Measurements from ENCODE around the gene VSNL1.

Gene VSNL1

DNA sequence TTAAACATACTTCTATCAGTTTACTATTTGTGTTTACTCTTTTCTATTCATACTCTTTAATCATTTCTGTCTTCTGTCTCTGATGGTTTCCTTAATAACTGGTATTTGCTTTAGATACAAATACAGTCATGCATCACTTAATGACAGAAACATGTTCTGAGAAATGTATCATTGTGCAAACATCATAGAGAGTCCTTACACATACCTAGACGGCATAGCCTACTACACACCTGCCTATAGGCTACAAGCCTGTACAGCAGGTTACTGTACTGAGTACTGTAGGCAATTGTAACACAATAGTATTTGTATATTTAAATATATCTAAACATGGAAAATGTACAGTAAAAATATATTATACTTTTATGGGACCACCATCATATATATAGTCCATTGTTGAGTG lies 36.3 kb downstream of the VSNL1 start:
- H3K4me3 ChIP-seq = no peak overlapping the region
- H3K27ac ChIP-seq = no peak overlapping the region

DNA sequence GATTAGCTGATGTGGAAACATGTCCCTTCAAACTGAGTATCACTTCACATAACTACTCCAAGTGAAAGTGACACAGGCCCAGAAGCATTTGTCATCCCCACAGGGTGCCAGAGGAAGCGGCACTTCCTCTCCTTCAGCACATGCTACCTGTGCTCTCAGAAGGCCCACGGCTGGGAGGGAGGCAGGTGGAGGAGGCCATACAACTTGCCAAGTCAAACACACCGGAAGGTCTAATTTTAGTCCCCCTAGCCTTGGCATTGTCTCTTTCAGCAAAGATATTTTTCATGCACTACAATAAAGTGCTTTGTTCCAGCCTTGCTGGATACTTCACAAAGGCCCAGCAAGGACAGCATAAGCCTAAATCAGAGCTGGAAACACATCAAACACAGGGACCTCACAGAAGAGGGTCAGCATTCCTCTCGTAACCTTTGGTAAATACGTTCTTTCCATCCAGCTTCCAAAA lies 38.0 kb downstream of the VSNL1 start:
- Histone ChIP-seq H3K27ac (no peak overlapping the region), H3K4me3 (no peak overlapping the region)

DNA sequence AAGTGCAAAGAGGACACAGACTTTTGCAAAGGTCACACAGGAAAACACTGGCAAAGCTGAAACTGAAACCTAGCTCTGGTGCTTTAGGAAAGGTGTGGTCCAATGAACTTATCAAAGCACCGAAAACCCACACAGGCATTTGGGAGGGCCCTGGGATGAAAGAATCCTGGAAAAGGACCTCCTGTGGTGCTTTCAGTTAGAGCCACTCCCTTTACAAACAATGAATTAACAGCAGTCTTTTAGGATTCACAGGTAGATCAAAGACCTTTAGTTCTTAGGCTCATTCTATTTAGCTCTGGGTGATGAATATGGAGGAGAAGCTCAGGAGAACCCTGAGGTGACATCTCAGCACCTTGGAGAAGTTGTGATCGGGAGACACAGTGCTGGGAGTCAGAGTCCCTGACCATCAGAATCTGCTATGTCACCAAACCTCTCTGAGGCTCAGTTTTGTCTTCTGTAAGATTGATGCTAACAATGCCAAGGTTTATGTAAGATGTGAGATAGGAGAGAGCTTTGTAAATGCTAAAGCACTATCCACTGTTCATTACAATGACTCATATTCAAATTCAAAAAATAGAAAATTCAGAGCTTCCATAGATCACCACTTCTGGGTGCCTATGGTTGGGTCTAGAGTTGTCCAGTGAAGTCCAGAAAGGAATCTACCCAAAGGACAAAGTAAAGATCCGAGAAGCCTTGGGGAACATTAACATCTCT lies 39.3 kb downstream of the VSNL1 start:
- Histone ChIP-seq H3K4me3 (no peak overlapping the region), H3K27ac (peak overlapping the region in 9 of 21 experiments; percentile 7 to 53 (median 31))

DNA sequence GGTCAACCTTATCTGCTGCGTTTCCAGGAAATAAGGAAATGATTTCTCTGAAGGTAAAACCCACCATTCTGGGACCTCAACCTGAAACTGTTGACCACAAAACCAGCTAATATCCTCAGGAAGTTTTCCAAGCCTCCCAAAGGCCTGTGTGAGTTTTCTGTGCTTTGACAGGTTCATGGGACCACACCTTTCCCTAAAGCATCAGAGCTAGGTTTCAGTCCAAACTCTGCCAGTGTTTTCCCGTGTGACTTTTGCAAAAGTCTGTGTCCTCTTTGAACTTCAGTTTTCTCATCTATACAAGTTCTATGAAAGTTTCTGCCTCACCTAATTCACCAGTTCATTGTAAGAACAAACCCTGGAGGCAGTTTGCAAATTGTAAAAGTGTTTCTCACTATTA lies 39.8 kb downstream of the VSNL1 start:
- H3K4me3 ChIP-seq = no peak overlapping the region
- peak overlapping the region in 5 of 21 experiments; percentile 11 to 42 (median 24) for H3K27ac ChIP-seq

DNA sequence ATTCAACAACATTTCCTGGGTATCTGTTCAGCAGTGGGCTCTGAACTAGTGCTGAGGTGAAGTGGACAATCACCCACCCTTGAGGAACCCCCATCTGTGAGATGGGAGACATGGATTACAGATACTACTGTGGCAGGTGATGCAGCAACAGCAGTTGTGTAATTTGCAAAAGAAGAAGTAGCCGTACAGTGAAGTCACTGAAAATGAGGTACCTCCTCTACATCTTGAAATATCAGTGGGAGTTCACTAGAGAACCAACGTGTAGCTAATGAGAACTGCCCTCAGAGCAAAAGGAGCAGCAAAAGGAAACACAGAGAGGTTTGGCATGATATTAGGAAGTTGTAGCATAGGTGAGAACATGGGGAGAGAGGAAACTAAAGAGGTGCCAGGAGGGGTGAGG lies 41.3 kb downstream of the VSNL1 start:
- Histone ChIP-seq H3K4me3 (no peak overlapping the region), H3K27ac (peak overlapping the region in 1 of 21 experiments; percentile 41)

DNA sequence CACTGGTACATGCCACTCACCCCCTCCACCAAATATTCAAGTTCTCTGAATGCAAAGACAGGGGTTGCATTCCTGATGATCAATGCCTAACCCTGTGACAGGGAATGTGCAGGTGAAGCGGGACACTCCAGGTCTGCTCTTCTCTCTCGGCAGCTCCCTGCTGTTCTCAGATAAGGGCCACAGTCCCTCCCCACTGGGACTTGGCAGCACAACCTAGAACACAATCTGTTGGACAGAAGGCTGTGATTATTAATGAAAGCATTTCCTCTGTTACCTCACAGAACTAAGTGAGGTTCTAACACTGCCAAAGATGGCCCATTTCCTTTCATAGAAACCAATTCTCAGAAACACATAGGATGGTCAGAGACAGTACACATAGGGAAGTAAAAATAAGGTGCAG lies 42.7 kb downstream of the VSNL1 start:
- Histone ChIP-seq H3K4me3 (no peak overlapping the region), H3K27ac (no peak overlapping the region)

DNA sequence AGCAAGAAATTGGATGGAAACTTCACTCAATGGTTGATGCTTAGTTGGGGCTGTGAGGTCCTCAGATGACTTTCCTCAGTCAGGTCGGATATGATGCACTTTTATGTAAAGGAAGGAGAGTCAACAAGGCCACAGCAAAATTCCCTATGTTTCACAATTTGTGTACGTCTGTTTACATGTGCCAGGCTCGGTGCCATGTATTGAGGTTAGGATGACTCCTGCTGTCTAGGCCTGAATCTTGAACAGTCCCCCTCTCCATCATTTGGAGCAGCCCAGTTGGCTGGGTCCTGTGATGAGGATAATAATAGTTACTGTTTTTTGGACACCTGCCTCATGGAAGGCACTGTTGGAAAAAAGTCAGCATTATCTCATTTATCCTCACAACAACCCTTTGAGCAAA lies 43.1 kb downstream of the VSNL1 start:
- Histone ChIP-seq H3K27ac (no peak overlapping the region), H3K4me3 (no peak overlapping the region)

DNA sequence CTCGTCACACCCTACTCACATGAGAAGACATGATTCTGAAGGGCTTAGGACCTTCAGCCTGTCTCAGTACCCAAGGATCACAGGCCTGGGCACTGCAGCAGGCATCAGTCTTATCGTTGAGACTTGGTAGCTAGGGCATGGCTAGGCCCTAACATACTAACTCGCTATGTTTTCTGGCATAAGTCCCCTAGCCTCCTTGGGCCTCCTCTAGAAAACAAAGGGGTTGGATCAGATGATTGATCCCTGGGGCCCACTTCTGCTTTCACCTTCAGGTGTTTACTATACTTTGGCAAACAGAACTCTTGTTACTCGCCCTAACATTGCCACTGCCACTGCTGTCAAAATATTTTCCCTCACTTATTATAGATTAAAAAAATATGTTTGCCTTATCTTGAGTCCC lies 44.2 kb downstream of the VSNL1 start:
- H3K4me3 ChIP-seq = no peak overlapping the region
- H3K27ac ChIP-seq = peak overlapping the region in 4 of 21 experiments; percentile 8 to 51 (median 23)

DNA sequence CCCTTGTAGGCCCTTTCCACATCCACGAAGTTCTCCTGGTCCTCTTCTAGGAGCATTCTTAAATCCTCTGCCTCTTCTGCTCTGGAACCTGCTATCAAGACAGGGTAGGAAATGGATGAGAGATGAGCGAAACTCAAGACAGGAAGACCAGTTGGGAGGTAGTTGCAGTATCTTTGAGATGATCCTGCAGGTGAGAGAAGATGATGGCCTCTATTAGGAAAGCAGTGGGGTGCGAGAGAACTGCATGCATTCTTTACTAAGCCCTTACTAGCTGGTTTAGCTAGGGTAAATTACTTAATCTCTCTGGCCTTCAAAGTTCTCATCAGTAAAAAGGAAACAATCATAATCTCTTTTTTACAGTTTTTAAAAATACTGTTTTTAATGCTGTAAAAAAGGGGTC lies 47.0 kb downstream of the VSNL1 start:
- Histone ChIP-seq H3K4me3 (no peak overlapping the region), H3K27ac (peak overlapping the region in 8 of 21 experiments; percentile 3 to 46 (median 20))

DNA sequence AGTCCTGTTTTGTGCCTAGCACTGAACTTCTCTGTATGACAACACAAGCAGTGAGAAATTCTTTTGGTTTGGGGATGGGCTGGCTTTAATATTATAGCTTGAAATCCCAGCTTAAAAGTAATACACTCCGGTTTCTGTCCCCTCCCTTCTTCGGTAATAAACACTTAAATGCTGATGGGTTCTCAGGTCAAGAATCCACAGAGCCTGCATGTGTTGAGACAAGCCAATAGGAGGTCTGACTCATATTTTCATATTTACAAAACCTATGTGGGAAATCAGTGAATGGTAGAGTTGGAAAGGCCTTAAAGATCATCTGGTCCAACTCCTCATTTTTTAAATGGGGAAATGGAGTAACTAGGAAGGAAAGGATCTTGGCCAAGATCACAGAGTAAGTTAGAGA lies 47.5 kb downstream of the VSNL1 start:
- Histone ChIP-seq H3K27ac (peak overlapping the region in 8 of 21 experiments; percentile 3 to 48 (median 27)), H3K4me3 (no peak overlapping the region)

DNA sequence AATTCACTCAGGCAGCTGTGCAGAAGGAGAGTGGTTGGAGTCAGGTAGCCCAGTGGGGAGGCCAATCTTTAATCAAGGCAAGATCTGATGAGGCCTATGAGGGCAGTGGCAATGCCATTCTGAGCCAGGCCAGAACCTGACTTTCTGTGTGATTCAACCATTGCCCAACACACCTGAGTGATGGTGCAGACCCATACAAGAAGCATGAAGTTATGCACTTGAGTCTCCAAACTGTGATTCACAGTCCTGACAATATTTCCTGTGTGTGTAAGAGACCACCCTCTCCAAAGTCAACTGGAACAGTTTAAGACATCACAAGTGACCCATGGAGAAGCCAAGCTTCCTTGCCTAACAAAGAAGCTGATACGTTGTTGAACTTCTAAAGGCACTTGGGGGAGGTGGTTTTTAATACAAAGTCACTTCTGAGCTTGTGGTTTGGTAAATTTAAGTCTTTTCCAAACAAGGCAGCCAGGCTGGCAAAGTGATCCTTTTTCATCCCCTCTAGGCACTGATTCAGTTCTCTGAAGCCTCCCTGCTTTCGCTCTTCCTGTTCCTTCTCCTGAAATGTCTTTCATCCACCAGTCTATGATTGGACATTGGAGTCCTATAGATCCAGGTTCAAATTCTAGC lies 49.0 kb downstream of the VSNL1 start:
- Histone ChIP-seq H3K4me3 (no peak overlapping the region), H3K27ac (peak overlapping the region in 17 of 21 experiments; percentile 0 to 75 (median 56))

DNA sequence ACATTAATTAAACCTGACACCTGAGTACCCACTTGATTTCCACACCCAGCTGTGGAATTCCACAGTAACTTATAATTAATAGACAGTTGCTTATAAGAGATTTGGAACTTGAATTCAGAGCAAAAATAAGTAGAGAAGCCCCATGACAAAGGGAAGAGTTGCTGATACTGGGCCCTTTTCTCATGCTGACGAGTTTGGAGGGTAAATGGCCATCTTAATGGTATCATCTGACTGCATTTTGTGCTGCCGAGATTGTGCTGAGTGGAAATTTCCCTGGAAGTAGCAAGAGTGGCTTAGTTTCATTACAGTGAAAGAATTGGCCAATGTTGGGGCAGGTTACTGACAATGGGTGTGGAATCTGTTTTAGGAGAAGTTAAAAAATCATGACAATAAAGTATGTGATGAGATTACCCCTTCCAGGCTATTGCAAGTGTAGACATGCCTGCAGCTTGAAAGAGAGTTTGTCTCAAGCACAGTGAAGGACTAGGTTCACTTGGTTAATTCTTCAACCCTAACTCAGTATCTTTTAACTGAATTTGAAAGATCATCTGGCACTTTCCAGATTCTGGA lies 49.9 kb downstream of the VSNL1 start:
- Histone ChIP-seq H3K4me3 (no peak overlapping the region), H3K27ac (peak overlapping the region in 17 of 21 experiments; percentile 11 to 75 (median 56))

DNA sequence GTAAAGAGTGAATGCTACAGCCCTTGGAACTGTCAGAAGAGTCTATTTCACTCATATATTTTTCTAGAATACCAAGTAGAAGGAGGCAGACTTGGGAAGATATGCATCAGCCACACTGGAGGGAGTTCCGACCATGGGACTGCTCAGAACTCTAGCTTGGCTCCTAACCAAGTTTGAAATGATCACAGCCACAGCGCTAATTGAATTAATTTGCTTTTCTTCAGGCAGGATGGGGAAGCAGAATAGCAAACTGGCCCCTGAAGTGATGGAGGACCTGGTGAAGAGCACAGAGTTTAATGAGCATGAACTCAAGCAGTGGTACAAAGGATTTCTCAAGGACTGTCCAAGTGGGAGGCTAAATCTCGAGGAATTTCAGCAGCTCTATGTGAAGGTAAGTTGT lies 51.4 kb downstream of the VSNL1 start:
- Histone ChIP-seq H3K27ac (peak overlapping the region in 16 of 21 experiments; percentile 6 to 54 (median 36)), H3K4me3 (no peak overlapping the region)

DNA sequence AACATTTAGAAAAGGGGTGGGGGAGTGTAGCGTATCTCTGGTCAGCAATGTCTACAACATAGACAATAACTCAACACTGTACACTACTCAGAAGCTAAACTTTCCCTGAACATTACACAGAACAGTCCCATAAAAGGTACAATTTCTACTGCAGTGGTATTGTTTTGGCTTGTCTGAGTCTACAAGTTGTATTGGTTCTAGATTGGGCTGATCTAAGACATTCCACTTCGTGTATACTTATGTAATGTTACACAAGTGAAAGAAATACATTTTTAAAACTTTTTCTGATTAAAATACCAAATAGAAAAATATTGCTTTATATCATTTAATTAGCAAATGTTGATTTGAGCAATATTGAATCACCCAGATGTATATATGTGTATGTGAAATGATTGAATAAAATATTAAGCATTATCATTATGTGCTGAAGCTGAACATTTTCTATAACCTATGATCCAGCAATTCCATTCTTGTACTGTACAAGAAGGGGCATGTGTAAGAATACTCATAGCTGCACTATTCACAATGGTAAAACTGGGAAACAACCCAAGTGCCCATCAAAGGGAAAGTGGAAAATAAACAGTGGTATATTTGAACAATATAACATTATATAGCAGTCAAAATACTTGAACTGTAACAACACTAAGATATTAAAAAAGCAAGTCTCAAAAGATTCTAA lies 52.4 kb downstream of the VSNL1 start:
- no peak overlapping the region for H3K4me3 ChIP-seq

DNA sequence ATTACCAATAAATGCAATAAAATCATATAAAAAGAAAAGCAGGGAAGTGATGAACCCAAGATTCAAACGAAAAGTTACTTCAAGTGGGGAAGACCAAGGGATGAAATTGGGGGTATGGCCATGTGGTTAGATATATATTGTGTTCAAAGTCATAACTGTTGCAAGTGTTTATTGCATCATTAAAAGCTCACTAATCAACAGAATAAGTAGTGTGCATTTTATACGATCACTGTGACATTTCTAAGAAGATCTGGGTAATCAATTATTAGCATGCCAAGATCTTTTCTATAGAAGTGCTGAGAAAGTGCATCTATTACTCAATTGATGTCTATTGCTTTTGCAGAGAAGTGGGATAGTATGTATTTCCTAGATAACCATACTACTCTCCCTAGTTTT lies 52.9 kb downstream of the VSNL1 start:
- Histone ChIP-seq H3K4me3 (no peak overlapping the region), H3K27ac (peak overlapping the region in 9 of 21 experiments; percentile 20 to 72 (median 44))

More for the DNA sequence above, 52.4 kb downstream of the VSNL1 start:
- peak overlapping the region in 8 of 21 experiments; percentile 16 to 56 (median 32) for H3K27ac ChIP-seq

DNA sequence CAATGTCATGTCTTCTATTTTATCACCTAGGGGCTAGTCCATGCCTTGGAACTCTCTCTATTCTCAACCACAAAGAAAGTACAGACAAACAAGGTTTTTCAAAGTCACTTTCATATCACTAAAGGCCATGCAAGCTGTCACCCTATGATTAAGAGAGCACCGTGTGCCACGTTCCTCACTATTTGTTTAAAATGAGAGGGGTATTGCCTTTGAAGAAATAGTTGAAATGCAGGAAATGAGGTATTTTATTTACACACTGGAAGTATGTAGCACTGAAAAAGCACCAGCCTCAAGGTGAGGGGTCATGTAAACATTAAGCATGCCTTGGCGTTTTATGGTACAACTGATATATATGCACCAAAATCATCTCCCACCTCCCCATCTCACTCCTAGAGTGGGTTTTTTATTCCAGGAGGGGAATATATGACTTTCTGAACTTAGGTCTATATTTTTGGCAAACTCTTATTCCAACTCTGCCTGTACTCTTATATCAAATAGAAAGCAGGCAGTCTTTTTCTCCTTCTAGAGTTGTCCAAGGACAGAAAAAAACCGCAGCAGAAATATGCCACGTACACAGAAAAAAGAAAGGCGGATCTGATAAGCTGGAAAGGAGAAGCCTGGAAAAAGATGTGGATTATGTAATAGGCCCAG lies 53.5 kb downstream of the VSNL1 start:
- H3K4me3 ChIP-seq = no peak overlapping the region
- peak overlapping the region in 14 of 21 experiments; percentile 18 to 72 (median 50) for H3K27ac ChIP-seq

DNA sequence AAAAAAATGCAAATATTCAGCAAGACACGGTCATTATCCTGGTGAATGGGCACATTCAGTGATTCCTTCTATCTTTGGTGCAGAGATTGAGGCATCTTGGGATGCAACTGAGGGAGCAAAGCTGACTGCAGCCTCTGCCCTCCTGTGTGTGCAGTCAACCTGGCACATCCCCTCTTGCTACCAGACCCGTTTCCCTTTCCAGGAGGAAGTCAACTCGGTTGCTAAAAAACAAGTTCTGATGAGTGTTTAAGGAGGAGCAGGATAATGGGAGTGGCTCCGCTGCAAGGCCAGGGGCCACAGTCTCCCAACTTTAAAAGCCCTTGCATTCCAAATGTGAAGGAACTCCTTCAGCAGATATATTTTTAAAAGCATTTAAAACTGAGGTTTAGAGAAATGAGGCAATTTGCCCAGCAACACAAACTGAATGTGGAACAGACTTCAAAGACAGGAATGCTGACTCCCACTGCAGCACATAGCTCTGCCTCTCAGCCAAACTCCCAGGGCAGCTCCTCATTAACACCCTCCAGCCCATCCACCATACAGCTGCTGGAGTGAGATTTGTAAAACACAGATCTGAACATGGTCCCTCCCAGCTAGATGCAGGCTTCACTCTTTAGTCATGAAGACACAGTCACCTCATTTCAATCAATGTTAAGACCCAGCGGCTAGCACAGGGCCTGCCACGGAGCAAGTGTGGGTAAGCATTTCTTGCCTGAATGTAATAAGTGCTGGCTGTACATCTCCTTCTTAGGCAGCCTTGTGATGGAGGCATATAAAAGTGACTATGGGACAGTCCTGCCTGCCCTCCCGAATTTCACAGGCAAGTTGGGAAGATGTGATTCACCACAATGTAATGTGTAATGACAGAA lies 54.3 kb downstream of the VSNL1 start:
- no peak overlapping the region for H3K4me3 ChIP-seq
- H3K27ac ChIP-seq = peak overlapping the region in 14 of 21 experiments; percentile 31 to 72 (median 52)

DNA sequence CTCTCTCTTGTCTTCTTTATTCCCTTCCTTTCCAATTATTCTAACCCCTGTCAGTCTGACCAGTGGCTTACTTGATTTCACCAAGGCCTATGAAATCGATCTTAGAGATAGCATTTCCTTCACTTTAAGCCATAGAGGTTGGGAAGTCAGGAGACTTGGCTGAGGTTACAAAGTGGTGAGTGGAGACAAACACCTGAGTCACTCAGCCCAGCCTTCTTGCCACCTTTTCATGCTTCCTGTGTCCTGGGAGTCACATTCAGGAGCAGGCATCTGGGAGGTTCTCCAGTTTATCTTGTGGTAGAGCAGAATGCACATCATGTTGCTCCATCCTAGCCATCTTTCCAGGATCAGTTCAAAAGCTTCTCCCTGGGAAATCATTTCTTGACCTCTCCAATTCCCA lies 59.1 kb downstream of the VSNL1 start:
- Histone ChIP-seq H3K27ac (peak overlapping the region in 3 of 21 experiments; percentile 28 to 43 (median 40)), H3K4me3 (no peak overlapping the region)
